Inflammatory macrophage (primary cell): ENCODE data around the gene PKD2L2.
"Not testable (repeated sequence)": the region's sequence is repeated elsewhere in the genome, so short reads cannot be mapped to it uniquely, and the experiment has no call there.

Experiments
- DNase-seq, 2 donors: peaks; one replicate each; pipeline ENCODE4 v3.0.0-alpha.2; 2020 to 2022

The PKD2L2 gene

DNA sequence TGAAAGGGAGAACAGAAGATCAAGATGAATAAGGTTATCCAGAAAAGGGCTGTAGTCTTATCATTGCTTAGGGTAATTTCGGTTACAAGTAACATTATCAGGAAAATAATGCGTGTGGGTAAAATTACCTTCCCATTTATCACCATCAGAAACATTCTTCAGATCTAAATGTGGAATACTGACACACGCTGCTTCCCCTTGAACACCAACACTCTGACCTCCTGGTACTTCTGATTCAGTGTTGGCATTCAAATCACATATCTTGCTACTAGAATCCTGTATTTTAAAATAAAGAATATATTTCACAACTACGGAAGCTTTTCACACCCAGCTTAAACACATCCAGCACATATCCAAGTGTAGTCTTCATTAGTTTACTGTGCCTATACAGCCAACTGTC is 70.2 kb downstream of the PKD2L2 start:
- DNase-seq: no peak

DNA sequence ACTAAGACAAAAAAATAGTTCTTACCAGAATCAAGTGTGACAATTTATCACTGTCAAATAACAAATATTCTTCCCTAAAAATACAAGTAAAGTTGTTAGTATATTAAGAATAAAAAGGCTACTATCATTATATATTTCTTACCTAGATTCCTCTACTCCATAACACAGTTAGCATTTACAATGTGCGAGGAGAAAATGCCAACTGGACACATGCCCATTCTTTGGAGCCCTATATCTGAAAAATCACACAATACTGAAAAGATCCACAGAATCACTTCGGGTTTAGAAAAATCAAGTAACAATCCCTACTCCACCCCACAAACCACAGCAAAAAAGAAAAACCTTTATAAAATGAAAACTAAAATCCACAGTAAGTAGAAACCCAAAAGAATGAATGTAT is 70.9 kb downstream of the PKD2L2 start:
- DNase-seq: no peak

- DNase-seq: no peak
These were observed 71.6 kb downstream of the PKD2L2 start for GRCh38 chr5:137960819-137961218.

DNA sequence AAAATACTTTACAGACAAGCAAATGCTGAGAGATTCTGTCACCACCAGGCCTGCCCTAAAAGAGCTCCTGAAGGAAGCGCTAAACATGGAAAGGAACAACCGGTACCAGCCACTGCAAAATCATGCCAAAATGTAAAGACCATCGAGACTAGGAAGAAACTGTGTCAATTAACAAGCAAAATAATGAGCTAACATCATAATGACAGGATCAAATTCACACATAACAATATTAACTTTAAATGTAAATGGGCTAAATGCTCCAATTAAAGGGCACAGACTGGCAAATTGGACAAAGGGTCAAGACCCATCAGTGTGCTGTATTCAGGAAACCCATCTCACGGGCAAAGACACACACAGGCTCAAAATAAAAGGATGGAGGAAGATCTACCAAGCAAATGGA is 81.1 kb downstream of the PKD2L2 start:
- not testable (repeated sequence) for DNase-seq

DNA sequence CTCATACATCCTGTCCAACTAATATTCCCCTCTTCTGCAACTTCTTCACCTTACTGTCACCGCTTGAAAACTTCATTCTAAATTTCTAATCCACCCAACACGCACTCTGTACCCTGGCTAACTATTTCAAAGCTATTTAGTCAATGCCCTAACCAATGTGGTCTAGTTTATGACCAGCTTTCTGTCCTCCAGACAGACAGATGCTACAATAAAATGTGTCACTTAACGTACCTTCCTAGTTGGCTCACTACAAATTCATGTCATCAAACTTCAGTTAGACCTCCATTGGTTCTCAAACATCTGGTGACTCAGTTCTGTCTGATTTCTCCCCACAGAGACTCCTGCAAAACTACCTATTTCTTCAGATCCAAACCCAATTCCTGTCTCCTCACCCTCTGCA is 86.0 kb downstream of the PKD2L2 start:
- DNase-seq: no peak

DNA sequence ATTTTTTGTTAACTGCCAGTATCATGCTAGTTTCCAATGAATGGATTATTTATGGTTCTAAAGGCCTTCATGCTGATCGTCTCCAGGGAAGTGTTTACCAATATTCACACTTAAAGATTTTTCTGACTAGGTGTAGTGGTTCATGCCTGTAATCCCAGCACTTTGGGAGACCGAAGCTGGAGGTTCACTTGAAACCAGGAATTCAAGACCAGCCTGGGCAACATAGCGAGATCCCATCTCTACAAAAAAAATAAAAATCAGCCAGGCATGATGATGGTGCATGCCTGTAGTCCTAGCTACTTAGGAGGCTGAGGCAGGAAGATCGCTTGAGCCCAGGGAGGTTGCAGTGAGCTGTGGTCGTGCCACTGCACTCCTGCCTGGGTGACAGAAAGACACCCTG is 100.2 kb downstream of the PKD2L2 start:
- DNase-seq: no peak
